OCI-LY7 (cell line): ENCODE measurements around the gene DAP.

Experiments used
- CTCF ChIP-seq: fragments of 200-600 bp; sonication (generic); conservative IDR thresholded peaks from 2 replicates; pipeline ENCODE4 v1.5.1; 2014; ENCODE audit warnings: mild to moderate bottlenecking, antibody characterized with exemption, low read length, moderate library complexity, mixed read lengths
- EZH2phosphoT487 ChIP-seq: fragments of 200-600 bp; sonication (generic); IDR thresholded peaks from 2 replicates; pipeline ENCODE4 v1.6.1; 2018; ENCODE audit warnings: low read depth, borderline replicate concordance, mild to moderate bottlenecking, mixed run types, antibody characterized with exemption, low read length, moderate library complexity, mixed read lengths

- TF ChIP-seq CTCF: no peak
- TF ChIP-seq EZH2phosphoT487: no peak
These were observed 93.5 kb downstream of the DAP start for GRCh38 chr5:10667431-10668057.
